Putamen (tissue), 1 donor: ENCODE results near the gene R3HCC1L.
"Not testable (repeated sequence)": the region's sequence is repeated elsewhere in the genome, so short reads cannot be mapped to it uniquely, and the experiment has no call there.

Experiments
- DNase-seq: peaks from one replicate; pipeline ENCODE4 v3.0.0-alpha.2; 2016; ENCODE audit warnings: low spot score

The R3HCC1L gene

GRCh38 chr10:98172495-98172894 is 38.0 kb downstream of the R3HCC1L start:
- no peak for DNase-seq

DNA sequence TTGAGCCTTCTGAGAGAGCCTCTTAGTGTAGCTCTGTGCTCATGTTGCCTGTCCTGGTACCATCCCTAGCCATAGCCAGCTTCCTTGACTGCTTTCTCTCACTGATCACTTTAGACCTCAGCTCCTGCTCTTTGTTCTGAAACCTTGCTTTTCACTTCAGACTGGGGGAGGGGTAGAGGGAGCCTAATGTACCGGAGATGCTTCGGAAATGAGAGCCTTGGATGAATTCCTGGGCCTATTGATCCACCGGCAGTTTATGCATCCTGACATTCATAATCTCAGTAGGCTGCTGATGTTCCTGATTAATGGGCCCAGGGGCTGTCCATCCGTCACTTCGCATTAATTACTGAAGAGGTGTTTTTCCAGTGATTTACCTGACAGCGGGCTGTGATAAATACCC is 38.8 kb downstream of the R3HCC1L start:
- no peak for DNase-seq

DNA sequence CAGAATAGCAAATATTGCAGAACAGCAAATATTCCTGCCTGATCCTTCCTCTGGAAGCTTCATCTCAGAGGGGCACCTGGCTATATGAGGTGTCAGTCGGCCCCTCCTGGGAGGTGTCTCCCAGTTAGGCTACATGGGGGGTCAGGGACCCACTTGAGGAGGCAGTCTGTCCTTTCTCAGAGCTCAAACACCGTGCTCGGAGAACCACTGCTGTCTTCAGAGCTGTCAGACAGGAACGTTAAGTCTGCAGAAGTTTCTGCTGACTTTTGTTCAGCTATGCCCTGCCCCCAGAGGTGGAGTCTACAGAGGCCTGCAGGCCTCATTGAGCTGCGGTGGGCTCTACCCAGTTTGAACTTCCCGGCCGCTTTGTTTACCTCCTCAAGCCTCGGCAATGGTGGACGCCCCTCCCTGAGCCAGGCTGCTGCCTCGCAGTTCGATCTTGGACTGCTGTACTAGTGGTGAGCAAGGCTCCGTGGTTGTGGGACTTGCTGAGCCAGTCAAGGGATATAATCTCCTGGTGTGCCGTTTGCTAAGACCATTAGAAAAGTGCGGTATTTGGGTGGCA is 48.0 kb downstream of the R3HCC1L start:
- not testable (repeated sequence) for DNase-seq

DNA sequence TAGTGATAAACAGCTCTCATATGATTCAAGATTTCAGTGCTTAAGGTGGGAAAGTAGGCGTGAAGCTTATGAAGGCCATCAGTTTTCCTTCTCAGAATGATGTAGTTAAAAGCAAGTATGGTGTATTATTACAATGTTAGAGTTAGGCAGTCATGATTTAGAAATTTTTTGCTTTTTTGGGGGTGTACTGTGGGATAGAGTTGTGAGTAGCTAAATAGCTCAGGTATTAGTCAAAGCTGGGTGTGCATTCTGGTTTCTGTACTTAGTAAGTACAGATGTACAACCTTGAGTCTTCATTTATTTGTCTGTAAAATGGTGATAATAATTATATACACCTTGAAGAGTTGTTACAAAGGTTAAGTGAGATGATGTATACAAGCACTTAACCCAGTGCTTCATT is 52.2 kb downstream of the R3HCC1L start:
- DNase-seq, result no peak

GRCh38 chr10:98190773-98191172 is 56.3 kb downstream of the R3HCC1L start:
- DNase-seq, result not testable (repeated sequence)

DNA sequence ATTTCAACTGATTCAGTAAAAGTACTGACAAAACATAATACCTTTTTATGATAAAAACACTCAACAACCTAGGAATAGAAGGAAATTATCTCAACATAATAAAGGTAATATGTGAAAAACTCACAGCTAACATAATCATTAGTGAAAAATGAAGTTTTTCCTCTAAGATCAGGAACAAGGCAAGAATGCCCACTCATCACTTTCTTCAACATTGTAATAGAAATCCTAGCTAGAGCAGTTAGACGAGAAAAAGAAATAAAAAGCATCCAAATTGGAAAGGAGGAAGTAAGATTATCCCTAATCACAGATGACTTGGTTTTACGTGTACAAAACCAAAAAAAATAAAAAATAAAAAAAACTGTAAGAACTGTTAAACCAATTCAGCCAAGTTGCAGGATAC is 58.6 kb downstream of the R3HCC1L start:
- DNase-seq, result no peak

DNA sequence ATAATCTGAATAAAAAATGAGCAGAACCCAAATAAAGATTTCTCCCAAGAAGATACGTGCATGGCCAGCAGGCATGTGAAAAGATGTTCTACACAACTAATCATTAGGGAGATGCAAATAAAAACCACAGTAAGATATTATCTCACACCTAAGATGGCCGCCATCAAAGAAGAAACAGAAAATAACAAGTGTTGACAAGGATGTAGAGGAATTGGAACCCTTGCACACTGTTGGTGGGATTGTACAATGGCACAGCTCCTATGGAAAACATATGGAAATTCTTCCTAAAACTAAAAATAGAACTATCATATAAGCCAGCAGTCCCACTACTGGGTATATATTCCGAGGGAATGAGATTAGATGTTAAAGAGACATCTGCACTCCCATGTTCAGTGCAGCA is 60.2 kb downstream of the R3HCC1L start:
- DNase-seq, result no peak

- no peak for DNase-seq
These were observed 60.7 kb downstream of the R3HCC1L start for GRCh38 chr10:98195120-98195519.

GRCh38 chr10:98196985-98197384 is 62.5 kb downstream of the R3HCC1L start:
- no peak for DNase-seq

DNA sequence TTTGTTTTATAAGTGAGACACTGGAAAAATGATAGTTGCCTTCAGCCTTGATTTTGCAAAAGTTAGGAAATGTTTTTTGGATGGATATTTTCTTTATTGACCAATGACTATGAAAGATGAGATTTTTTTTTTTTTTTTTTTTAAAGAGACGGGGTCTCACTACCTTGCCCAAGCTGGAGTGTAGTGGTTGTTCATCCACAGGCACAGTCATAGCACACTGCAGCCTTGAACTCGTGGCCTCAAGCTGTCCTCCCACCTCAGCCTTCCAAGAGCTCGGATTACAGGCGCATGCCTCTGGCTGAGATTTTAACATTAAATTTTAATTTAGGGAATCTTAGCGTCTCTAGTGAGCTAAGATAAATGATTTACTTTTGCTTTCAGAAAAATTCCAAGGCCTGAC is 67.3 kb downstream of the R3HCC1L start:
- DNase-seq, result no peak

- DNase-seq, result no peak
These were observed 67.9 kb downstream of the R3HCC1L start for GRCh38 chr10:98202378-98202777.

DNA sequence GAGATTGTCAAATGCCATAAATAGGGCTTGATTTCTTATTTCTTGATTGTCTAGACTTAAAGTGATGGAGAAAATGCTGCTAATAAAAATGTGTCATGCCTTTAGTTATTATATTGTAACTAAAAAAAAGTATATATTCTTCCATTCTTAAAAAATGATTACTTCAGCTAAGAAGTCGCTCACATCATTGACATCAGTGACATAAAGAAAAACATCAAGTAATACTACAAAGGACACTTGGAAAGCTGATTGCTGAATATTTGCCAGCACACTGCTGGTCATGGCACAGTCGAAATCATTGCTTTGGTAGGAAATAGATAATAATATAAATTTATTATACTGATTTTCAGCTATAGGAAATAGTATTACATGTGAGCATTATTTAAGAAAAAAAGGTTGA is 70.9 kb downstream of the R3HCC1L start:
- no peak for DNase-seq

DNA sequence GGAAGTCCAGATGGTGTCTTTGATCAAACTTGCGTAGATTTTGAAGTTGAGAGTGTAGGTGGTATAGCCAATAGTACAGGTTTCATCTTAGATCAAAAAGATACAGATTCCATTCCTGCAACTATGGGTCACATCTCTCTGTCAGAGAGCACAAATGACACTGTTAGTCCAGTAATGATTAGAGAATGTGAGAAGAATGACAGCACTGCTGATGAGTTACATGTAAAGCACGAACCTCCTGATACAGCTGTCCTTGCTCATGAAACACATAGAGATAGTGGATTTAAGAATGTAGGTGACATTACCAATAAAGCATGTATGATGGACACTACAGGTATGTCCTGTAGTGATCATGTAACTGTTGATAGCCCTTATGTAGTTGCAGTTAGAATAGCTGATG is 74.5 kb downstream of the R3HCC1L start:
- no peak for DNase-seq

GRCh38 chr10:98209441-98209840 is 75.0 kb downstream of the R3HCC1L start:
- no peak for DNase-seq

- no peak for DNase-seq
These were observed 77.7 kb downstream of the R3HCC1L start for GRCh38 chr10:98212196-98212595.

DNA sequence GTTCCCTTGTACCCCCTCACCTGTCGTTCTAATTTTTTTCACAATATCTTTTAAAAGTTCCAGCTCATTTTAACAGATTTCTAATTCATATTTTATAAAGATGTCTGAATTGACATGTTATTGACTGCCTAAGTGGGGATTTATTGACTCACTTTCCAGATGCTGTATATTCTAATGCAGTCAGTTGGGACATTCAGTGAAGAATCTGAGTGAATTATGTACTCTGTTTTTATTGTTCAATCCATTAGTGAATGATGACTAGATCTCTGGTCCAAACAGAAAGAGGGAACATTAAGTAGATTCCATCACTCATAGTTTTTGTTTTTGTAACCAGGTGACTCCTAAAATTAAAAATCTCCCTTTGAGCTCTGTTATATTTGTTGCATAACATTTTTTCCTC is 79.3 kb downstream of the R3HCC1L start:
- no peak for DNase-seq

DNA sequence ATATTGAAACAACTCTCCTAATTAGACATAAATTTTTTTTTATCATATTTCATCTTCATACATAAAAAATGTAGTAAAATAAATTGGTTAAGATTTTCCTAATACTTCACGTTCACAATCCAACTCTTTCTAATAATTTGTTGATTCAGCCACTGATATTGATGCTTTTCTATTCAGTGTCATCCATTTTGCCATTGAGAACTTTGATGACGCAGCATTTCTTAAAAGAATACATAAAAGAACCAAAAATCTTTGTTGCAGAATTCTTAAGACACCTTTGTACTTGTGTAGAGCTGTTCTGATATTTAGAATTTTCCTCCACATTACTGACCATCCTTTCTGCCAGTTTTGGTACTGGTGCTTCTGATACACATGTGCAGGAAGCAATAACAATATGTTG is 80.9 kb downstream of the R3HCC1L start:
- DNase-seq, result no peak

GRCh38 chr10:98217801-98218200 is 83.3 kb downstream of the R3HCC1L start:
- no peak for DNase-seq

GRCh38 chr10:98223874-98224273 is 89.4 kb downstream of the R3HCC1L start:
- no peak for DNase-seq

DNA sequence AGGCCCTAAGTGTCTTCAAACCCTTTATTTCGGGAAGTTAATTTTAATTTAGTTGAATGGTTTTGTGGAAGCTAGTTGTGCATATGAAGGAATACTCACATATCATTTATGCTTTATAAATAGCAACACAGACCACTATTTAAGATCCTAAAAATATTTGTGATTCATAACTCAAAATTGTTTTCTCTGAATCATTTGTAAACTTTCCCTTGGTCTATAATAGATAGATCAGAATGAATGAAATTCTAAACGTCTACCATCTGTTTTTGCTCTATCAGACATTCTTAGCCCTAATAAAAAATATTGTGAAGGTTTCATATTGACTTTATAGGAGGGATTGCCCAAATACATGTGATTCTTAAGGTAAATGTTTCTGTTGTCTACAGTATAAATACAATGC is 90.1 kb downstream of the R3HCC1L start:
- no peak for DNase-seq

GRCh38 chr10:98224996-98225395 is 90.5 kb downstream of the R3HCC1L start:
- no peak for DNase-seq

DNA sequence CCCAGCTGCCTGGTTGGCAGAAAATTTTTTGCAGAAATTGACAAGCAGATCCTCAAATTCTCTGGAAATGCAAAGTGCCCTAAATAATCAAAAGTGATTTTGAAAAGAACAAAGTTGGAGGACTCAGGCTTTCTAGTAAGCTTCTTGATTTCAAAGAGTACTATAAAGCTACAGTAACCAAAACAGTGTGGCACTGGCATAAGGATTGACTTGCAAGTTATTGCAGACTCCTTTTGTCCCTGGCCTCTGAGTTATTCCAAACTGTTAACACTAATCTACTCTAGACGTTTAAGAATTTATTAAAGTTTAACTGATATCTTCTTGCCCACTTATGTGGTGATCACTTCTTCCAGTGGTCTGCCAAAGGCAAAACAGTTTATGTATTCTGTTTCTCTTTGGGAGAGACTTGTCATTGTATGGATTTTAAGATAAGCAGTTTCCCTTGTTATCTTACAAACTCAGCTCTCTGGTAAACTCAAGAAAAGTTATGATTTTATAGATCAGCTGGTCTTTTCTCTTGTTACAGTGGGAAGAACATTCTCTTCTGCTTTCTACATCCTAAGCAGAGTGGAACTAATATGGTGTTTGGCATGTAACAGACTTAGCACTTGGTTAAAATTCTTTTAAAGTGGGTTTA is 92.2 kb downstream of the R3HCC1L start:
- DNase-seq, result no peak

DNA sequence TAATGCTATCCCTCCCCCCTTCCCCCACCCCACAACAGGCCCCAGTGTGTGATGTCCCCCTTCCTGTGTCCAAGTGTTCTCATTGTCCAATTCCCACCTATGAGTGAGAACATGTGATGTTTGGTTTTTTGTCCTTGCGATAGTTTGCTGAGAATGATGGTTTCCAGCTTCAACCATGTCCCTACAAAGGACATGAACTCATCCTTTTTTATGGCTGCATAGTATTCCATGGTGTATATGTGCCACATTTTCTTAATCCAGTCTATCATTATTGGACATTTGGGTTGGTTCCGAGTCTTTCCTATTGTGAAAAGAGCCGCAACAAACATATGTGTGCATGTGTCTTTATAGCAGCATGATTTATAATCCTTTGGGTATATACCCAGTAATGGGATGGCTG is 93.3 kb downstream of the R3HCC1L start:
- DNase-seq, result not testable (repeated sequence)

- not testable (repeated sequence) for DNase-seq
These were observed 93.8 kb downstream of the R3HCC1L start for GRCh38 chr10:98228266-98228665.
